Activated T-helper 1 cell treated with anti-CD3 and anti-CD28 coated beads, Interleukin-12 subunit alpha, Interleukin-12 subunit beta, Interleukin-2, Interleukin-4 antibody, amounts not matched to agents 30 ng/mL and 10 ng/mL and 1 ng/mL, durations not matched to agents 14 hours and 24 hours and 36 hours (primary cell): ENCODE measurements around the gene FBXO11. TPM values are rescaled to one million over a fixed set of nuclear protein-coding genes. Genes with fewer than 3 reads are reported as not detected.
"Not testable (repeated sequence)": the region's sequence is repeated elsewhere in the genome, so short reads cannot be mapped to it uniquely, and the experiment has no call there.

Source experiments
- DNase-seq: peaks from one replicate; pipeline ENCODE4 v3.0.0; 2021; ENCODE audit warnings: low spot score
- H3K27ac Mint-ChIP-seq: one replicate; pipeline ENCODE4 v1.8.0; 2021; ENCODE audit warnings: mild to moderate bottlenecking, mixed read lengths
- H3K27me3 Mint-ChIP-seq: one replicate; pipeline ENCODE4 v1.8.0; 2022; ENCODE audit warnings: mild to moderate bottlenecking, moderate library complexity, mixed read lengths; ENCODE audit not compliant: insufficient read depth
- H3K36me3 Mint-ChIP-seq: one replicate; pipeline ENCODE4 v1.8.0; 2021; ENCODE audit warnings: low read depth, mixed read lengths
- H3K4me1 Mint-ChIP-seq: one replicate; pipeline ENCODE4 v1.8.0; 2021; ENCODE audit warnings: low read depth, mixed read lengths
- H3K4me3 Mint-ChIP-seq: one replicate; pipeline ENCODE4 v1.8.0; 2021; ENCODE audit warnings: mild to moderate bottlenecking, moderate library complexity, mixed read lengths
- H3K9me3 Mint-ChIP-seq: one replicate; pipeline ENCODE4 v1.8.0; 2021; ENCODE audit warnings: mixed read lengths
- intact Hi-C: fragments of 100-400 bp; cut with micrococcal nuclease; formaldehyde crosslinking; loops from one replicate; pipeline ENCODE4 v1.15.1; 2024
- total RNA-seq: library from RNA; stranded (reverse); gene quantifications from 2 replicates; pipeline ENCODE4 v1.2.3, GENCODE V29; 2022

The FBXO11 gene
- total RNA-seq, 1 donor from 2014 or later = 56.1 TPM

DNA sequence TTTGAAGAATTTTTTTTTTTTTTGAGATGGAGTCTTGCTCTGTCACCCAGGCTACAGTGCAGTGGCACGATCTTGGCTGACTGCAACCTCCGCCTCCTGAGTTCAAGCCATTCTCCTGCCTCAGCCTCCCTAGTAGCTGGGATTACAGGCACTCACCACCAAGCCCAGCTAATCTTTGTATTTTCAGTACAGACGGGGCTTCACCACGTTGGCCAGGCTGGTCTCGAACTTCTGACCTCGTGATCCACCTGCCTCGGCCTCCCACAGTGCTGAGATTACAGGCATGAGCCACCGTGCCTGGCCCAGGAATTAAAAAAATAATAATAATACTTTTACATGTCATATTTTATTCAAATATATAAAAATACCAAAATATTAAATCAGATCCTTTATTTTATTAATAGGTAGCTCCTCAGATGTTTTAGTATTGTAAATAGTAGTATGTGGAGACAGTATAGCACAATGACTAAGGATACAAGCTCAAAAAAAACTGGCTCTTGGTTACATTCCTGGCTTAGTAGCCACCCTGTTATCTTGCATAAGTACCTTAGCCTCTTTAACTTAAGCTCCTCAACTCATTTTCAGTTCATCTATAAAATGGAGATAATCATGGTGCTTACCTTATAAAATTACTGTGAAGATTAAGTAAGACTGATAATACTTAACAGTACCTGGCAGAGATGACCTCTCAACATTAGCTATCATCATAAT, 53.1 kb downstream of the FBXO11 start:
- intact Hi-C loops, H3K36me3 Mint-ChIP-seq, H3K27ac Mint-ChIP-seq, H3K4me3 Mint-ChIP-seq, H3K9me3 Mint-ChIP-seq, DNase-seq, H3K27me3 Mint-ChIP-seq: not testable (repeated sequence)
- peaks cover 11% of the 10 kb centered on the region for H3K4me1 Mint-ChIP-seq

GRCh38 chr2:47850198-47850597, 56.1 kb downstream of the FBXO11 start:
- no peaks in the 10 kb centered on the region for H3K27me3 Mint-ChIP-seq
- no peaks in the 10 kb centered on the region for H3K9me3 Mint-ChIP-seq
- DNase-seq = no peak
- no peak overlapping the region for H3K27ac Mint-ChIP-seq
- peaks cover 5% of the 10 kb centered on the region for H3K4me1 Mint-ChIP-seq
- intact Hi-C loops = no loop called here
- H3K36me3 Mint-ChIP-seq = peaks cover 8% of the 10 kb centered on the region
- H3K4me3 Mint-ChIP-seq = no peak overlapping the region

- intact Hi-C loops = no loop called here
- Mint-ChIP-seq H3K4me3 (no peak overlapping the region), H3K36me3 (peaks cover 8% of the 10 kb centered on the region), H3K9me3 (no peaks in the 10 kb centered on the region), H3K27me3 (no peaks in the 10 kb centered on the region), H3K27ac (no peak overlapping the region), H3K4me1 (peaks cover 9% of the 10 kb centered on the region)
- no peak for DNase-seq
These were observed 56.9 kb downstream of the FBXO11 start for GRCh38 chr2:47849368-47849767.

DNA sequence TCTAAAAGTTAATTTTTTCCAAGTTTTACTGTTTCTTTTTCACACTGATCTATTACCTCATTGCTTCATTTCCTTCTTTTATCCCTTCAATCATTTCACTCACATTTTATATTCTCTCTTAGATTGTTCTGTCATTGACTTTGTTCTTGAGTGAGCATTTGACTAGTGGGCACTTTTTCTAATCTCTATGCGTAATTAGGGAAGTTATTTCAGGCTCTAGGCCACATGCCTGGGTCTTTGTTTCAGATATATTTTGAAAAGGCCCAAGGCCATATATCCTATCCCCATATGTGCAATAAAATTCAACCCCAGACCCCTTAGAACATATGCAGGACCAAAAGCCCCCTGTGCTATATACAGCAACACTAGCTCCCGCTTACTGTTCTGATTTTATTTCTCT, 62.1 kb downstream of the FBXO11 start:
- intact Hi-C loops = no loop called here
- DNase-seq = no peak
- H3K27me3 Mint-ChIP-seq = no peaks in the 10 kb centered on the region
- H3K36me3 Mint-ChIP-seq = peaks cover 5% of the 10 kb centered on the region
- H3K4me1 Mint-ChIP-seq = peaks cover 14% of the 10 kb centered on the region
- no peak overlapping the region for H3K4me3 Mint-ChIP-seq
- H3K9me3 Mint-ChIP-seq = no peaks in the 10 kb centered on the region
- no peak overlapping the region for H3K27ac Mint-ChIP-seq

DNA sequence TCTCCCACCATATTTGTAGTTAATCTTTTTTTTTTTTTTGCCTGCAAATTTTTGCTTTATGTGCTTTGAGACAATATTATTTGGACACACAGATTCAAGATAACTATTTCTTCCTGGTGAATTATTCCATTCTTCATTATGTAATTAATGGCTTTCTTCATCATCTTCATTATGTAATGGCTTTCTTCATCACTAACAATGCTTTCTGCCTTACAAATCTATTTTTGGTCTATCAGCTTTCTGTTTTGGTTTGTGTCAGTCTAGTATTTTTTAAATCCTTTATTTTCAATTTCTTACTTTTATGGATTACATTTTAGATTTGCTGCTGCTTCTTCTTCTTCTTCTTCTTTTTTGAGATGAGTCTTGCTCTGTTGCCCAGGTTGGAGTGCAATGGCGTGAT, 62.9 kb downstream of the FBXO11 start:
- no peaks in the 10 kb centered on the region for H3K9me3 Mint-ChIP-seq
- H3K4me3 Mint-ChIP-seq = no peak overlapping the region
- H3K27ac Mint-ChIP-seq = no peak overlapping the region
- H3K4me1 Mint-ChIP-seq = peaks cover 20% of the 10 kb centered on the region
- no peak for DNase-seq
- intact Hi-C loops = no loop called here
- no peaks in the 10 kb centered on the region for H3K27me3 Mint-ChIP-seq
- H3K36me3 Mint-ChIP-seq = peaks cover 11% of the 10 kb centered on the region

DNA sequence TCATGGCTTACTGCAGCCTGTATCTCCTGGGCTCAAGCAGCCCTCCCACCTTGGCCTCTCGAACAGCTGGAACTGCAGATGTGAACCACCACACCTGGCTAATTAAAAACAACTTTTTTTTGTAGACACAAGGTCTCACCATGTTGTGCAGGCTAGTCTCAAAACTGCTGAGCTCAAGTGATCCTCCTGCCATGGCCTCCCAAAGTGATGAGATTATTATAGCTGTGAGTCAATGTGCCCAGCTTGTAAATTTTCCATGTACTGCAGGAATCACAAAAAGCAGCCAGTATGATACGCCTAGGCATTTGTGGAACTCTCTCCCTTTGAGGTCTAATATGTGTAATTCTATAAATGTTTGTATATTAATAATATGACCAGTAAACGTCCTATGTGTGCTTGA, 63.5 kb downstream of the FBXO11 start:
- no peaks in the 10 kb centered on the region for H3K9me3 Mint-ChIP-seq
- peaks cover 20% of the 10 kb centered on the region for H3K4me1 Mint-ChIP-seq
- intact Hi-C loops = no loop called here
- no peak overlapping the region for H3K4me3 Mint-ChIP-seq
- DNase-seq = no peak
- no peak overlapping the region for H3K27ac Mint-ChIP-seq
- no peaks in the 10 kb centered on the region for H3K27me3 Mint-ChIP-seq
- H3K36me3 Mint-ChIP-seq = peaks cover 9% of the 10 kb centered on the region

- Mint-ChIP-seq H3K4me1 (peaks cover 16% of the 10 kb centered on the region), H3K27ac (no peak overlapping the region), H3K4me3 (no peak overlapping the region), H3K9me3 (no peaks in the 10 kb centered on the region), H3K27me3 (no peaks in the 10 kb centered on the region), H3K36me3 (peaks cover 25% of the 10 kb centered on the region)
- DNase-seq = no peak
- intact Hi-C loops = no loop called here
These were observed 67.6 kb downstream of the FBXO11 start for GRCh38 chr2:47838686-47839085.

GRCh38 chr2:47838249-47838648, 68.0 kb downstream of the FBXO11 start:
- Mint-ChIP-seq H3K9me3 (no peaks in the 10 kb centered on the region), H3K4me3 (no peak overlapping the region), H3K4me1 (peaks cover 16% of the 10 kb centered on the region), H3K36me3 (peaks cover 25% of the 10 kb centered on the region), H3K27me3 (no peaks in the 10 kb centered on the region), H3K27ac (no peak overlapping the region)
- intact Hi-C loops = no loop called here
- no peak for DNase-seq

- no peaks in the 10 kb centered on the region for H3K27me3 Mint-ChIP-seq
- no peak overlapping the region for H3K27ac Mint-ChIP-seq
- peaks cover 5% of the 10 kb centered on the region for H3K4me1 Mint-ChIP-seq
- H3K9me3 Mint-ChIP-seq = no peaks in the 10 kb centered on the region
- peaks cover 29% of the 10 kb centered on the region for H3K36me3 Mint-ChIP-seq
- intact Hi-C loops = no loop called here
- no peak for DNase-seq
- H3K4me3 Mint-ChIP-seq = no peak overlapping the region
These were observed 72.8 kb downstream of the FBXO11 start for GRCh38 chr2:47833516-47833968.

DNA sequence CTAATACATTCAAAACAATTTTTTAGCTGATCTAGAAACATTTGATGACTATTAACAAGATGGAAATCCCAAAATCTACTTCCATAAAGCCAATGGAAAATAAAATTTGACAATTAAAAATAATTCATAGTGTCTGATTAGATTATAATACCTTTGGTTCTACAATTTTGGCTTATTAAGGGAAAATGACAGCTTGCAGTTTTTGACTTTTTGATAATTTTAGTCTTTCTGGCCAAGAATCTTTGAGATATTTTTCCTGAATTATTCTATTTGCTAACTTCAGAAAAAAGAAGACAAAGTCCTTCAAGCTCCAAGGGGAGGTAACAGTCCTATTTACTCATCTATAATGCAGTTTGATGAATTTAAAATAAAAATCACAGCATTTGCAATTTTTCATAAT, 83.8 kb downstream of the FBXO11 start:
- Mint-ChIP-seq H3K4me1 (no peaks in the 10 kb centered on the region), H3K4me3 (no peak overlapping the region), H3K36me3 (peaks cover 31% of the 10 kb centered on the region), H3K27me3 (no peaks in the 10 kb centered on the region), H3K27ac (no peak overlapping the region), H3K9me3 (no peaks in the 10 kb centered on the region)
- no peak for DNase-seq
- intact Hi-C loops = no loop called here

GRCh38 chr2:47819834-47820233, 86.5 kb downstream of the FBXO11 start:
- Mint-ChIP-seq H3K9me3 (no peaks in the 10 kb centered on the region), H3K36me3 (peaks cover 46% of the 10 kb centered on the region), H3K4me1 (no peaks in the 10 kb centered on the region), H3K4me3 (no peak overlapping the region), H3K27me3 (no peaks in the 10 kb centered on the region), H3K27ac (no peak overlapping the region)
- intact Hi-C loops = no loop called here
- DNase-seq = no peak

DNA sequence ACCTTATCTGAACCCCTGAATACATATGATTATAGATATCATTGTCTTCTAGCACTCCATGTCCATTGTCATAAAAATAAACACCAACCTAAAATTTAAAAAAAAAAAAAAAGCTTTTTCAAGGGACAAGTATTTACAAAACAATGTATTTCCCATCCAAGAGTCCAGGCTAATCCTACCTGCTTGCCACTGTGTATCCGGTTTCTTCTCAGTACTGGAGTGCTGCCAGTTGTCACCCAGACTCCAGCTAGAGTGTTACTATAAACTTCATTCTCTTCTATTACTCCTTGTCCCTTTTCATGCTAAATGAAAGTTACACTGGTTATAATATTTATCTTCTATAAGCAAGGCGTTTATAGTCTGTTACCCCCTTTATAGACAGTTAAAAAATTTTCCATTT, 87.5 kb downstream of the FBXO11 start:
- intact Hi-C loops = no loop called here
- no peak for DNase-seq
- no peak overlapping the region for H3K27ac Mint-ChIP-seq
- H3K27me3 Mint-ChIP-seq = no peaks in the 10 kb centered on the region
- no peaks in the 10 kb centered on the region for H3K9me3 Mint-ChIP-seq
- no peak overlapping the region for H3K4me3 Mint-ChIP-seq
- H3K4me1 Mint-ChIP-seq = no peaks in the 10 kb centered on the region
- H3K36me3 Mint-ChIP-seq = peaks cover 52% of the 10 kb centered on the region

- Mint-ChIP-seq H3K27me3 (no peaks in the 10 kb centered on the region), H3K9me3 (no peaks in the 10 kb centered on the region), H3K4me3 (no peak overlapping the region), H3K36me3 (peaks cover 59% of the 10 kb centered on the region), H3K27ac (no peak overlapping the region), H3K4me1 (peaks cover 18% of the 10 kb centered on the region)
- no peak for DNase-seq
- intact Hi-C loops = no loop called here
These were observed 90.5 kb downstream of the FBXO11 start for GRCh38 chr2:47815764-47816163.

GRCh38 chr2:47811668-47812067, 94.6 kb downstream of the FBXO11 start:
- Mint-ChIP-seq H3K27me3 (no peaks in the 10 kb centered on the region), H3K4me3 (no peak overlapping the region), H3K9me3 (no peaks in the 10 kb centered on the region), H3K27ac (peak overlapping the region; percentile 45), H3K4me1 (peaks cover 26% of the 10 kb centered on the region), H3K36me3 (peaks cover 57% of the 10 kb centered on the region)
- no peak for DNase-seq
- intact Hi-C loops = no loop called here
